Liver (tissue), 9 donors: ENCODE results near the gene PPP1R13B. TPM values are rescaled to one million over a fixed set of nuclear protein-coding genes. Genes with fewer than 3 reads are reported as not detected.
"Not testable (repeated sequence)": the region's sequence is repeated elsewhere in the genome, so short reads cannot be mapped to it uniquely, and the experiment has no call there.

ENCODE experiments used
- DNase-seq: peaks from one replicate; pipeline ENCODE4 v3.0.0-alpha.2; 2017; ENCODE audit warnings: low spot score
- H3K27ac ChIP-seq, 2 donors: one replicate each; pipeline ENCODE4 v1.7.0; 2013; ENCODE audit warnings: inconsistent platforms in 2 of 2, low read length in 2 of 2, control low read depth in 1 of 2, low read depth in 1 of 2, mild to moderate bottlenecking in 1 of 2
- H3K27me3 ChIP-seq, 4 donors: one replicate each; pipeline versions ENCODE4 v1.6.1 to v1.7.0; 2013; ENCODE audit warnings: low read length in 3 of 4, inconsistent platforms in 1 of 4, mild to moderate bottlenecking in 1 of 4, moderate library complexity in 1 of 4; ENCODE audit not compliant: control insufficient read depth in 4 of 4, insufficient read depth in 4 of 4
- H3K36me3 ChIP-seq, 4 donors: one replicate each; pipeline versions ENCODE4 v1.6.1 to v1.7.0; 2013; ENCODE audit warnings: low read length in 3 of 4, mild to moderate bottlenecking in 3 of 4, low read depth in 1 of 4, moderate library complexity in 1 of 4; ENCODE audit not compliant: control insufficient read depth in 4 of 4, insufficient read depth in 3 of 4
- H3K4me1 ChIP-seq, 4 donors: one replicate each; pipeline versions ENCODE4 v1.6.1 to v1.7.0; 2013; ENCODE audit warnings: low read length in 3 of 4, mild to moderate bottlenecking in 3 of 4, moderate library complexity in 1 of 4; ENCODE audit not compliant: control insufficient read depth in 4 of 4, insufficient read depth in 4 of 4
- H3K4me3 ChIP-seq, 3 donors: one replicate each; pipeline versions ENCODE4 v1.6.1 to v1.7.0; 2013; ENCODE audit warnings: low read length in 3 of 3, control low read depth in 1 of 3, low read depth in 1 of 3, mild to moderate bottlenecking in 1 of 3
- H3K9ac ChIP-seq, 2 donors: one replicate each; pipeline ENCODE4 v1.7.0; 2013; ENCODE audit warnings: low read length in 2 of 2, mild to moderate bottlenecking in 2 of 2, moderate library complexity in 2 of 2, control low read depth in 1 of 2, low read depth in 1 of 2
- H3K9me3 ChIP-seq, 4 donors: one replicate each; pipeline versions ENCODE4 v1.6.1 to v1.7.0; 2013; ENCODE audit warnings: low read length in 3 of 4; ENCODE audit not compliant: control insufficient read depth in 4 of 4
- ATF3 ChIP-seq: IDR thresholded peaks from 2 replicates; pipeline ENCODE4 v1.6.1; 2016; ENCODE audit warnings: antibody characterized with exemption
- EGR1 ChIP-seq, 2 donors: IDR thresholded peaks; 2 replicates each; pipeline ENCODE4 v1.6.1; 2016 to 2018; ENCODE audit warnings: antibody characterized with exemption in 2 of 2, low read depth in 2 of 2
- FOXA1 ChIP-seq: IDR thresholded peaks from 2 replicates; pipeline ENCODE4 v1.6.1; 2016; ENCODE audit warnings: antibody characterized with exemption
- FOXA2 ChIP-seq: IDR thresholded peaks from 2 replicates; pipeline ENCODE4 v1.6.1; 2016; ENCODE audit warnings: antibody characterized with exemption
- GABPA ChIP-seq, 2 donors: IDR thresholded peaks in 1 of 2; conservative IDR thresholded peaks in 1 of 2; 2 replicates each; pipeline ENCODE4 v1.6.1; 2016; ENCODE audit warnings: antibody characterized with exemption in 2 of 2, mild to moderate bottlenecking in 1 of 2, moderate library complexity in 1 of 2
- HNF4A ChIP-seq, 2 donors: conservative IDR thresholded peaks; 2 replicates each; pipeline ENCODE4 v1.6.1; 2016; ENCODE audit warnings: antibody characterized with exemption in 2 of 2, mild to moderate bottlenecking in 2 of 2
- HNF4G ChIP-seq: IDR thresholded peaks from 2 replicates; pipeline ENCODE4 v1.6.1; 2016; ENCODE audit warnings: antibody characterized with exemption
- JUND ChIP-seq, 2 donors: IDR thresholded peaks; 2 replicates each; pipeline ENCODE4 v1.6.1; 2016; ENCODE audit warnings: antibody characterized with exemption in 2 of 2
- NR2F2 ChIP-seq: IDR thresholded peaks from 2 replicates; pipeline ENCODE4 v1.6.1; 2016; ENCODE audit warnings: antibody characterized with exemption
- RAD21 ChIP-seq, 2 donors: IDR thresholded peaks; 2 replicates each; pipeline ENCODE4 v1.6.1; 2016; ENCODE audit warnings: antibody characterized with exemption in 2 of 2, mild to moderate bottlenecking in 2 of 2
- RXRA ChIP-seq, 2 donors: IDR thresholded peaks; 2 replicates each; pipeline ENCODE4 v1.6.1; 2017 to 2018; ENCODE audit warnings: antibody characterized with exemption in 2 of 2, mild to moderate bottlenecking in 1 of 2
- SP1 ChIP-seq: IDR thresholded peaks from 2 replicates; pipeline ENCODE4 v1.6.1; 2018; ENCODE audit warnings: antibody characterized with exemption, mild to moderate bottlenecking
- TAF1 ChIP-seq: conservative IDR thresholded peaks from 2 replicates; pipeline ENCODE4 v1.6.1; 2016; ENCODE audit warnings: antibody characterized with exemption, mild to moderate bottlenecking
- YY1 ChIP-seq: IDR thresholded peaks from 2 replicates; pipeline ENCODE4 v1.6.1; 2016; ENCODE audit warnings: antibody characterized with exemption, mild to moderate bottlenecking
- WGBS: extraction: QIAGEN DNeasy Blood & Tissue Kit; methylation state at CpG from one replicate; pipeline ENCODE4 v1.1.7; 2013; 5-methylcytosine and 5-hydroxymethylcytosine counted together
- polyA plus RNA-seq, 2 donors: library from polyadenylated mRNA; stranded (reverse) in 1 of 2; unstranded in 1 of 2; fragments of 200-250 nt in 1 of 2; fragments of >200 nt in 1 of 2; fragmentation: Nextera tagmentation in 1 of 2; extraction: Ambion mirVana in 1 of 2; gene quantifications; one replicate each; pipeline versions ENCODE4 v1.2.1 to v1.2.3, GENCODE V29; 2013 to 2015
- total RNA-seq, 2 donors: library from RNA; depleted of rRNA; stranded (reverse); fragments of >200 nt; gene quantifications; one replicate each; pipeline ENCODE4 v1.2.3, GENCODE V29; 2014
- TF ChIP-seq, protein P1 (sequence below): IDR thresholded peaks from 2 replicates; pipeline ENCODE4 v1.6.1; 2016; ENCODE audit warnings: antibody characterized with exemption
- TF ChIP-seq, protein P2 (sequence below): IDR thresholded peaks from 2 replicates; pipeline ENCODE4 v1.6.1; 2016; ENCODE audit warnings: antibody characterized with exemption
- TF ChIP-seq, protein P3 (sequence below): IDR thresholded peaks from 2 replicates; pipeline ENCODE4 v1.6.1; 2016; ENCODE audit warnings: antibody characterized with exemption, mild to moderate bottlenecking
- TF ChIP-seq, protein P4 (sequence below): fragments of 150-350 bp; IDR thresholded peaks from 2 replicates; pipeline ENCODE4 v1.5.1; 2017; ENCODE audit warnings: improper control_type of control experiment, low read depth, low read length; ENCODE audit not compliant: missing input control
- donor health status: healthy.
- donor health status: healthy.
- donor health status: healthy.
- donor health status: healthy.
- donor health status: healthy.

PPP1R13B gene
- total and polyA plus RNA-seq, 4 donors = 3.2 to 15.1 (median 5.1) TPM

- peak overlapping the region; percentile 10 to 35 for H3K9ac ChIP-seq
- H3K4me1 ChIP-seq = peaks cover 8 to 21% (median 15%) of the 10 kb centered on the region in 4 donors
- WGBS = 49% methylated on average over 8 of the region's 8 CpGs
- H3K9me3 ChIP-seq = no peaks in the 10 kb centered on the region
- TF ChIP-seq SP1 (no peak), FOXA2 (no peak), RAD21 (IDR thresholded peaks at IDR 0.05) (no peak), FOXA1 (no peak), YY1 (no peak)
- H3K27me3 ChIP-seq = no peaks in the 10 kb centered on the region
- no peak for DNase-seq
- no peaks in the 10 kb centered on the region for H3K36me3 ChIP-seq
- H3K27ac ChIP-seq = no peak overlapping the region
- H3K4me3 ChIP-seq = peak overlapping the region in 2 of 3 donors; percentile 80 to 99
These were observed 1.3 kb downstream of the PPP1R13B start for GRCh38 chr14:103846097-103846496.

DNA sequence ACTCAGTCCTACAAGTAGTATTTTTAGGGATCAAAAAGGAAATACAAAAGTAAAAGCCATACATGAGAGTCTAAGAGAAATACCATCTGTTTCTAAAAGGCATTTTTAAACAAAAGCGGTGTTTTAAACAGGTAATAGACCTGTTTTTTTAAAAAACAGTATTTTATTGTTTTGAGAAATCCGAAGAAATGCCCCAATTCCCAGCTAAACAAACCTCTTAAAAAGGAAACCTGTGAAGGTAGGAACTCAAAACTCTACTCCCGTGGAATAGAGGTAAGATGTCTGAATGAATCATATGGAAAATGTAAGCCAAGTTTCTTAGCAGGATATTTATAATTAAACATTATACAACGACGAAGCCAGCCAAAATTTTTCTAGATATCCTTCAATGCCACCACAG, 2.0 kb downstream of the PPP1R13B start:
- 89% methylated on average over 5 of the region's 5 CpGs for WGBS
- no peaks in the 10 kb centered on the region for H3K9me3 ChIP-seq
- no peak overlapping the region for H3K27ac ChIP-seq
- H3K9ac ChIP-seq = no peak overlapping the region
- H3K4me1 ChIP-seq = peaks cover 8 to 21% (median 15%) of the 10 kb centered on the region in 4 donors
- H3K27me3 ChIP-seq = no peaks in the 10 kb centered on the region
- DNase-seq = no peak
- no peaks in the 10 kb centered on the region for H3K36me3 ChIP-seq
- TF ChIP-seq FOXA1 = no peak
- TF ChIP-seq, protein P1, sequence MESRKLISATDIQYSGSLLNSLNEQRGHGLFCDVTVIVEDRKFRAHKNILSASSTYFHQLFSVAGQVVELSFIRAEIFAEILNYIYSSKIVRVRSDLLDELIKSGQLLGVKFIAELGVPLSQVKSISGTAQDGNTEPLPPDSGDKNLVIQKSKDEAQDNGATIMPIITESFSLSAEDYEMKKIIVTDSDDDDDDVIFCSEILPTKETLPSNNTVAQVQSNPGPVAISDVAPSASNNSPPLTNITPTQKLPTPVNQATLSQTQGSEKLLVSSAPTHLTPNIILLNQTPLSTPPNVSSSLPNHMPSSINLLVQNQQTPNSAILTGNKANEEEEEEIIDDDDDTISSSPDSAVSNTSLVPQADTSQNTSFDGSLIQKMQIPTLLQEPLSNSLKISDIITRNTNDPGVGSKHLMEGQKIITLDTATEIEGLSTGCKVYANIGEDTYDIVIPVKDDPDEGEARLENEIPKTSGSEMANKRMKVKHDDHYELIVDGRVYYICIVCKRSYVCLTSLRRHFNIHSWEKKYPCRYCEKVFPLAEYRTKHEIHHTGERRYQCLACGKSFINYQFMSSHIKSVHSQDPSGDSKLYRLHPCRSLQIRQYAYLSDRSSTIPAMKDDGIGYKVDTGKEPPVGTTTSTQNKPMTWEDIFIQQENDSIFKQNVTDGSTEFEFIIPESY = no peak
- TF ChIP-seq ATF3 = no peak
- no peak for TF ChIP-seq YY1
- TF ChIP-seq, protein P2, sequence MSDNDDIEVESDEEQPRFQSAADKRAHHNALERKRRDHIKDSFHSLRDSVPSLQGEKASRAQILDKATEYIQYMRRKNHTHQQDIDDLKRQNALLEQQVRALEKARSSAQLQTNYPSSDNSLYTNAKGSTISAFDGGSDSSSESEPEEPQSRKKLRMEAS = no peak
- no peak for TF ChIP-seq GABPA (IDR thresholded peaks at IDR 0.05 in 1 of 2, conservative IDR thresholded peaks at IDR 0.05 in 1 of 2)
- TF ChIP-seq FOXA2 = no peak
- TF ChIP-seq, protein P3, sequence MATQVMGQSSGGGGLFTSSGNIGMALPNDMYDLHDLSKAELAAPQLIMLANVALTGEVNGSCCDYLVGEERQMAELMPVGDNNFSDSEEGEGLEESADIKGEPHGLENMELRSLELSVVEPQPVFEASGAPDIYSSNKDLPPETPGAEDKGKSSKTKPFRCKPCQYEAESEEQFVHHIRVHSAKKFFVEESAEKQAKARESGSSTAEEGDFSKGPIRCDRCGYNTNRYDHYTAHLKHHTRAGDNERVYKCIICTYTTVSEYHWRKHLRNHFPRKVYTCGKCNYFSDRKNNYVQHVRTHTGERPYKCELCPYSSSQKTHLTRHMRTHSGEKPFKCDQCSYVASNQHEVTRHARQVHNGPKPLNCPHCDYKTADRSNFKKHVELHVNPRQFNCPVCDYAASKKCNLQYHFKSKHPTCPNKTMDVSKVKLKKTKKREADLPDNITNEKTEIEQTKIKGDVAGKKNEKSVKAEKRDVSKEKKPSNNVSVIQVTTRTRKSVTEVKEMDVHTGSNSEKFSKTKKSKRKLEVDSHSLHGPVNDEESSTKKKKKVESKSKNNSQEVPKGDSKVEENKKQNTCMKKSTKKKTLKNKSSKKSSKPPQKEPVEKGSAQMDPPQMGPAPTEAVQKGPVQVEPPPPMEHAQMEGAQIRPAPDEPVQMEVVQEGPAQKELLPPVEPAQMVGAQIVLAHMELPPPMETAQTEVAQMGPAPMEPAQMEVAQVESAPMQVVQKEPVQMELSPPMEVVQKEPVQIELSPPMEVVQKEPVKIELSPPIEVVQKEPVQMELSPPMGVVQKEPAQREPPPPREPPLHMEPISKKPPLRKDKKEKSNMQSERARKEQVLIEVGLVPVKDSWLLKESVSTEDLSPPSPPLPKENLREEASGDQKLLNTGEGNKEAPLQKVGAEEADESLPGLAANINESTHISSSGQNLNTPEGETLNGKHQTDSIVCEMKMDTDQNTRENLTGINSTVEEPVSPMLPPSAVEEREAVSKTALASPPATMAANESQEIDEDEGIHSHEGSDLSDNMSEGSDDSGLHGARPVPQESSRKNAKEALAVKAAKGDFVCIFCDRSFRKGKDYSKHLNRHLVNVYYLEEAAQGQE = no peak
- no peak for TF ChIP-seq NR2F2
- TF ChIP-seq HNF4G = no peak
- no peak for TF ChIP-seq TAF1
- no peak for TF ChIP-seq RXRA (IDR thresholded peaks at IDR 0.05)
- no peak for TF ChIP-seq SP1
- no peak for TF ChIP-seq JUND (IDR thresholded peaks at IDR 0.05)
- TF ChIP-seq EGR1 (IDR thresholded peaks at IDR 0.05; ENCODE audit: low read depth in 2 of 2) = no peak
- TF ChIP-seq, protein P4, sequence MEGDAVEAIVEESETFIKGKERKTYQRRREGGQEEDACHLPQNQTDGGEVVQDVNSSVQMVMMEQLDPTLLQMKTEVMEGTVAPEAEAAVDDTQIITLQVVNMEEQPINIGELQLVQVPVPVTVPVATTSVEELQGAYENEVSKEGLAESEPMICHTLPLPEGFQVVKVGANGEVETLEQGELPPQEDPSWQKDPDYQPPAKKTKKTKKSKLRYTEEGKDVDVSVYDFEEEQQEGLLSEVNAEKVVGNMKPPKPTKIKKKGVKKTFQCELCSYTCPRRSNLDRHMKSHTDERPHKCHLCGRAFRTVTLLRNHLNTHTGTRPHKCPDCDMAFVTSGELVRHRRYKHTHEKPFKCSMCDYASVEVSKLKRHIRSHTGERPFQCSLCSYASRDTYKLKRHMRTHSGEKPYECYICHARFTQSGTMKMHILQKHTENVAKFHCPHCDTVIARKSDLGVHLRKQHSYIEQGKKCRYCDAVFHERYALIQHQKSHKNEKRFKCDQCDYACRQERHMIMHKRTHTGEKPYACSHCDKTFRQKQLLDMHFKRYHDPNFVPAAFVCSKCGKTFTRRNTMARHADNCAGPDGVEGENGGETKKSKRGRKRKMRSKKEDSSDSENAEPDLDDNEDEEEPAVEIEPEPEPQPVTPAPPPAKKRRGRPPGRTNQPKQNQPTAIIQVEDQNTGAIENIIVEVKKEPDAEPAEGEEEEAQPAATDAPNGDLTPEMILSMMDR = no peak
- no peak for TF ChIP-seq HNF4A (conservative IDR thresholded peaks at IDR 0.05)
- no peak for TF ChIP-seq RAD21 (IDR thresholded peaks at IDR 0.05)
- no peak overlapping the region for H3K4me3 ChIP-seq

DNA sequence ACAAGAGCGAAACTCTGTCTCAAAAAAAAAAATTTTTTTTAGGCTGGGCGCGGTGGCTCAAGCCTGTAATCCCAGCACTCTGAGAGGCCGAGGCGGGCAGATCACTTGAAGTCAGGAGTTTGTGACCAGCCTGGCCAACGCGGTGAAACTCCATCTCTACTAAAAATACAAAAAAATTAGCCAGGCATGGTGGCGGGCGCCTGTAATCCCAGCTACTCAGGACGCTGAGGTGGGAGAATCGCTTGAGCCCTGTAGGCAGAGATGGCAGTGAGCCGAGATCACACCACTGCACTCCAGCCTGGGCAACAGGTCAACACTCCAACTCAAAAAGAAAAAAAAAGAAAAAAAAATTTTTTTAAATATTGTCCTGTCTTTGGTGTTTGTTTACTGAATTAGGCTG, 6.1 kb downstream of the PPP1R13B start:
- H3K9ac ChIP-seq, H3K36me3 ChIP-seq, H3K9me3 ChIP-seq, H3K4me3 ChIP-seq, H3K27ac ChIP-seq, DNase-seq, H3K27me3 ChIP-seq: not testable (repeated sequence)
- whole genome bisulfite sequencing = 89% methylated on average over 12 of the region's 12 CpGs
- peaks cover 1 to 12% (median 6%) of the 10 kb centered on the region in 4 donors for H3K4me1 ChIP-seq
